HG03066 (cell line): ENCODE data around the gene HS3ST1.

Experiments
- ATAC-seq: cut with Tn5 transposase; IDR thresholded peaks from one replicate; pipeline ENCODE4 v1.9.1; 2021; ENCODE audit warnings: low read depth; ENCODE audit not compliant: unreplicated experiment

Gene HS3ST1

DNA sequence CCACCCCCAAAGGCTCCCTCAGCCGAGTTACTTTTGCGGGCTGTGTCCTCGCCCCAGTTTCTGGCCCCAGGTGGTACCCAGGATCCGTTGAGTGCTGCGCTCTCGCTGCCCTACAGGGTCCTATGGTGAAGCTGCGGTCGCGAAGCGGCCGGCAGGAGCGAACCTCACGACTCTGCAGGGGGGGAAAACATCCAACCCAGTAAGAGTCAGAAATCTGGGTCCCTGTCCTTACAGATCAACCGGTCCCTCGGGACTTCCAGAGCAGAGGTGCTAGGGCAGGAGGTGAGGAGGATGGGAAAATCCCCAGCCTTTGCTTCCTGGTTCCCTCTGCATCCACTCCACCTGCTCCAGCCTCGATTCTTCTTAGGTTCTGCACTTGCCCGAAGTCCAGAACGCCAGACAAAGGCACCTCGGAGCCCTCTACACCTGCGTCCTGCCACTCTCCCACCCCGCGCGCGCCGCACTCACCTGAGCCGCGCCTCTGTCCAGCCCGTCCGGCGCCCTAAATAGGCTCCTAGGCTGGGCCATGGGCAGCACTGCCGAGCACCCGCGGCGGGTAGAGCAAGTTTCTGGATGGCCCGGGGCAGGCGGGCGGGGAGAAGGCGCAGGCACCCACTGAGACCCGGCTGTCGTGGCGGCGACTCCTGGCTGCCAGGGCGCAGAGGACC lies at the start of gene HS3ST1:
Gene HS3ST1, minus strand, starts transcription at position 664 of the 668 bp plus-strand sequence. CDS start 28,889 bp downstream, outside the sequence.
- ATAC-seq = peak; percentile 35

- no peak for ATAC-seq
Observed at GRCh38 chr4:11475871-11476270, 47.2 kb upstream of the HS3ST1 start.

DNA sequence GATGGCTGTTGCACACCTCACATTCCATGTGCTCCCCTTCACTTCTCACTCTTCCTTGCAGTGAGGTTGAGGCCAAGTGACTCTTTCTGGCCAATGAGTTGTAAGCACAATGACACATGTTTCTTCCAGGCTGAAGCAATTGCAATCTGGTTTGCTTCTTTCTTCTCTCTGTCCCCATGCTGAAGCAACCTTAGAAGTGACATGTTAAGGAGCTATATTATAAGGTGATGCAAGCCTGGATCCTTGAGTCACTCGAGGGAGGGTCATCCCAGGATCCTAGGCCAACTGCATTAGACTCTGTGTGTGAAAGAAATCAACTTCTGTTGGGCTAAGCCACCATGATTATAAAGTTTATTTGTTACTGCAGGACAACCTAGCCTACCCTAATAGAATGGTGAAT lies 45.5 kb upstream of the HS3ST1 start:
- no peak for ATAC-seq

DNA sequence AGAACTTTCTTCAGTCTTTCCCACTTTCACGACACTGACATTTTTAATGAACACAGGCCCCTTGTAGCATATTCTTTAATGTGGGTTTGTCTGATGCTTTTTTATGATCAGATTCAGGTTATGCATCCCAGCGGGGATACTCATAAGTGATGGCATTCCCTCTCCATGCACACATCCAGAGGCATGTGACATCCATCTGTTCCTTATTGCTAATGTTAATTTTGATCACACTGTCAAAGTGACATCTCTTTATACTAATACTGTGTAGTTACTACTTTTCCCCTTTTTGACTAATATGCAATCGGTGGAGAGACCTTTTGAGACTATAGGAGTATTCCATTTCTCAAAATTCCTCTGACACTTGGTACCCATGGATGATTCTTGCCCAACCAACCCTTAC lies 43.8 kb upstream of the HS3ST1 start:
- no peak for ATAC-seq

GRCh38 chr4:11471618-11472017 lies 42.9 kb upstream of the HS3ST1 start:
- peak; percentile 54 for ATAC-seq

- ATAC-seq = no peak
Observed at GRCh38 chr4:11471046-11471441, 42.4 kb upstream of the HS3ST1 start.

GRCh38 chr4:11470438-11471045 lies 41.8 kb upstream of the HS3ST1 start:
- peak; percentile 53 for ATAC-seq

DNA sequence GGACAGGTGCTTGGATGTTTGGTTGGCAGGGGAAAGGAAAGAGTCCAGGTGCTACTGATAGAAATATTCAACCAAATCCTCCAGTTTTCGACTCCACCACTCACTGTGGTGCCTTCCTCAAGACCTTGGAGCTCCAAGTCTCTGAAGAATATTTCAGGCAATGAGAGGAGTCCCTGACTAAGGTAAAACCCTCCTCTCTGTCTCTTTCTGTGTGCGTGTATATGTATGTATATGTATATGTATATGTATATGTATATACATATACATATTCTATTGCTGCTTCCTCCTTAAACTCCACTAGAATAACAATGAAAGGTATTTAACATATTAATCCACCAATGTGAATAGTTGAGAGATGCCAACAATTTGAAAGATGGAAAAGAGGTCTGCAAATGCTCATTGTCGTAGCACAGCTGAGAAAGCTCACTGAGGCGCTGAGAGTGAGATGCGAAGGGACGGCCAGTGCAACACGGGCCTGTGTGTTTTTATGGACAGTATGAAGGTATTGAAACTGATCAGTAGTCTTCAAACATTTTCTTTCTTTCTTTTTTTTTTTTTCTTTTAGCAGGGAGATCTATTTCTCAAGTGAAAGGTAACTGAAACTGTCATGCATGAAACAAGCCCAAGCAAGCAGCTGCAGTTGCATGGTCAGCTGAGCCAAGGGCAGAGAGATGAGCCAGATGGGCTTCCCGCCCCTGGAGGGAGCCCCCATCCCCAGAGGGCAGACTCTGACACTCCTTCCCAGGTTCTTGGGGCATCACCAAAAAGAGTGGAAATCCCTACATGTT lies 41.1 kb upstream of the HS3ST1 start:
- peak; percentile 66 for ATAC-seq

DNA sequence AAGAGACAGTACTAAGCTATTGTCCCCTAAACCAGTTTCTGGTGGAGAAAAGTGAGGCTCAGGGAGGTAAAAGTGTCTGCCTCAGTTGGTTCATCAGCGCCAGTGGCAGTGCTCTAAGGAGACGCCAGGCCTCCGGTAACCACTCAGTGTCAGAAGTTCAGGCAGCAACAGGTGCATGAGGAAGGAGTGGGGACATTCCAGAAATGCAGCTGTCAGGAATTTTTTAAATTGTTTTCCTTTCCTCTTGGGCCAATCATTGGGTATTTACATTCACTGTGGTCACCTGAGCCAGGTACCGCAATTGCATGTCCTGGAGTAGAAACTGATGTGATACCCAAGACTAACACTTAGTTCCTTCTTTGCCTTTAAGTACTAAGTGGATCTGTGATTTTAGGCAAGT lies 40.2 kb upstream of the HS3ST1 start:
- no peak for ATAC-seq

- ATAC-seq = no peak
Observed at GRCh38 chr4:11467931-11468330, 39.2 kb upstream of the HS3ST1 start.

DNA sequence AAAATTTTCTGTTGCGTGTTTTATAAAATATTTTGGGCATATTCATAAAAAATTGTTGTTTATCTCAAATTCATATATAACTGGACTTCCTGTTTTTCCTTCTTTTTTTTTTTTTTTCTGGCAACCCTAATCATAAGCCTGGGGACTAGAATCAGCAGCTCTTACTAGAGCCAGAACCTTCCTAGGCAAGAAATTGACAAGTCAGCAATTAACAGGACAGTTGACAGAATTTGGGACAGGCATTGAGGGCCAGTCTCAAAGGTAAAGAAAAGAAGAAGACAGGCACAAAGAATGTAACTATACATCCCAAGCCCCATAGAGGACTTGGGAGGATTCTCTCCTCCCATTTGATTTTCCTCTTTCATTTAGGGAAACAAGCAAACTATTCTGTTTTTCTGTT lies 35.0 kb upstream of the HS3ST1 start:
- ATAC-seq = no peak

GRCh38 chr4:11456401-11456800 lies 27.7 kb upstream of the HS3ST1 start:
- no peak for ATAC-seq

- ATAC-seq = no peak
Observed at GRCh38 chr4:11455201-11455835, 26.6 kb upstream of the HS3ST1 start.

DNA sequence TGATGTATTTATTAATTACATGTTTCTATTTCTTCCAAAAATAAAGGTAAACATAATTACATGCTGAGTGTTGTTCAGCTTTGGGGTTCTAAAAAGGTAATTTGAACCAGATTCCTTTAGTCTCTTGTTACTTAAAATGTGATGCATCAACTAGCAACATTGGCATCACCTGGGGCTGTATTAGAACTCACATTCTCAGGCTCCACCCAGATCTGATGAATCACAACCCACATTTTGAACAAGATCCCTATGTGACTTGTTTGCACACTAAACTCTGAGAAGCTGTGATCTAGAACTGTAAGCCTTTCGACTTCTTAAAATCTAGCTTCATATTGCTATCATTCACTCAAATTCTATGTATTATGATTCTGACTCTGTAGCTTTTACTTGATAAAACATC lies 23.0 kb upstream of the HS3ST1 start:
- no peak for ATAC-seq

DNA sequence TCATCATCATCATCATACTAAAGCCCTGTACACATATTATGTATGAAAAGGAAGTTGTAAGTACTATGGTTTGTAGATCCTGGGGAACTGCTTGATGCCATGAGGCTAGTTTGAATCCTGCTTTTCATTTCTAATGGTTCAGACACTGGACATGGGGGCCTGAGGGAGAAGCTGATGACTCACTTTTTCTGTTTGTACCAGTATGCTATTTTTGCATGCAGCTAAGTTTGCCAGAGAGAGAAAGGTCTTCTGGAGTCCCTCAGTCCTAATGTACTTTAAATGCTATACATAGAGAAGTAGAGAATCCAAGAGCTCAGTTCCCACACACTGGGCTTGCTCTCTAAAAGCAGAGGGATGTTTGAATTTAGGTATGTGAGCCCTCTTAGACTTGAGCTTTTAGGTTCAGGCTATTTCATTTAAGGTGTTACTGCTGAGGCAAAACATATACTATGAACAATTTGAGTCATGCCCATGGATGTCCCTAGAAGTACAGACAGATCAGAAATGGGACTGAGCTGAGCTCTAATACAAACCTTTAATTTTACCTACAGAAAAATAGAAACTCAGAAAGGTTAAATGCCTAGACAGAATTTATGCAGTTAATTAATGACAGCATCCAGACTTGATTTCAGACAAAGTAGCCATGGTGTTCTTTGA lies 17.6 kb upstream of the HS3ST1 start:
- ATAC-seq = no peak

GRCh38 chr4:11441194-11441556 lies 12.5 kb upstream of the HS3ST1 start:
- ATAC-seq = no peak

DNA sequence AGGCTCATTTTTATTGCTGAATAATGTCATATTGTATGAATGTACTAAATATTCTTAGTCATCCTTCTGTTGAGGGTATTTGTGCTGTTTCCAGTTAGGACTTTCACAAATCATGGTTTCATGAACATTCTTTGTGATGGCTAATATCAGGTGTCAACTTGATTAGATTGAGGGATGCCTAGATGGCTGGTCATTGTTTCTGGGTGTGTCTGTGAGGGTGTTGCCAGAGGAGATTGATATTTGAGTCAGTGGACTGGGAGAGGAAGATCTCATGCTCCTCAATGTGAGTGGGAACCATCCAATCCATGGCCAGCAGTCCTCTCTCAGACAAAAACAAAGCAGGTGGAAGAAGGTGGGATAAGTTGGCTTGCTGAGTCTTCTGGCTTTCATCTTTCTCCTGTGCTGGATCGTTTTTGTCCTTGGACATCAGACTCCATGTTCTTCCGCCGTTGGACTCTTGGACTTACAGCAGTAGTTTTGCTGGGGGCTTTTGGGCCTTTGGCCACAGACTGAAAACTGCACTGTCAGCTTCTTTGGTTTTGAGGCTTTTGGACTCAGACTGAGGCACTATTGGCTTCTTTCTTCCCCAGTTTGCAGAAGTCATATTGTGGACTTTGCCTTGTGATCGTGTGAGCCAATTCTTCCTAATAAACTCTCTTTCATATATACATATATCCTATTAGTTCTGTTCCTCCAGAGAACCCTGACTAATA lies 11.9 kb upstream of the HS3ST1 start:
- ATAC-seq = no peak

DNA sequence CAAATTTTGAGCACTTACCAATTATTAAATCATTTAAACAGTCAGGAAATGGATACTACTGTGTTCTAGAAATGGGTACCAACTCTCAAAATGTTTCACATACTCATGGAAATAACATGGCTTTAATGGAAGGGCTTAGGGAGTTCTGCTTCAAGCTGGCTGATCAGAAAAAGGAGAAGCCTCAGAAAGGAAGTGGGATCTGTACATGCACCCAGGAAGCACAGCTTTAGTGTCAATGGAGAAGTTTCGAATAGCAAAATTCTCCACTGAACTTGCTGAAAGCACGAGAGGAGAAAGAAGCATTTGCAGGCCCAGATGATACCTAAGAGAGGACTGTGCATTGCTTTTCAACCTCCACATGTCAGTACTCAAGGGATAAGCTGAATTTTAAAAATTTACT lies 11.1 kb upstream of the HS3ST1 start:
- ATAC-seq = no peak

DNA sequence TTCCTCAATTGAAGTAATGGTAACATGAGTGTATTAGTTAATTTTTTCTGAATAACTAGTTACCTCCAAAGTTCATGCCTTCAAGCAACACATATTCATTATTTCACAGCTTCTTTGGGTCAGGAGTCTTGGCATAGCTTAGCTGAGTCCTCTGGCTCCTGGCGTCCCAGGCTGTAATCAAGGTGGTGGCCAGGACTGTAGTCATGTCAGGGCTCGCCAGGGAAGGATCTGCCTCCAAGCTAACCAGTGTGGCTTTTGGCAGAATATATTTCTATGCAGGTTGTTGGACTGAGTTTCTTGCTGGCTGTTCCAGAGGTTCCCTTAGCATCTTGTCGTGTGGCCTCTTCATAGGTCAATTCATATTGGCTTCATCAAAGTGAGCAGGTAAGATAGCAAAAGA lies 10.0 kb upstream of the HS3ST1 start:
- no peak for ATAC-seq

DNA sequence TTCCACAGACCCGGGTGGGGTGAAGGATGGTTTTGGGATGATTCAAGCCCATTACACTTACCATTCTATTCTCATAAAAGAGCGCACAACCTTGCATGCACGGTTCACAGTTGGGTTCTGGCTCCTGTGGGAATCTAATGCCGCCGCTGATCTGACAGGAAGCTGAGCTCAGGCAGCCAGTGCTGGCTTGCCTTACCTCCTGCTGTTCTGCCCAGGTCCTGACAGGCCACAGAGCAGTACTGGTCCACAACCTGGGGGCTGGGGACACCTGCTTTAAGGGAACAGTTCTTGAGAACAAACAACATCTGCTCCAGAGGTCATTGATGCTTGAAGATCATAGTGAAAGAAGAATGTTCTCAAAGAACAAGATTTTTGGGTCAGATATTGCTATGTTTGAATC lies 8.0 kb upstream of the HS3ST1 start:
- ATAC-seq = no peak
